Upper lobe of right lung (tissue), 1 donor: Measurements from ENCODE around the gene DCP2. TPM values are rescaled to one million over a fixed set of nuclear protein-coding genes. Genes with fewer than 3 reads are reported as not detected.
"Not testable (repeated sequence)": the region's sequence is repeated elsewhere in the genome, so short reads cannot be mapped to it uniquely, and the experiment has no call there.

Source experiments
- ATAC-seq: fragments of 200-7000 bp; cut with Tn5 transposase; one replicate; pipeline ENCODE4 v1.9.1; 2020; ENCODE audit warnings: mild to moderate bottlenecking, moderate library complexity
- DNase-seq: peaks from one replicate; pipeline ENCODE4 v3.0.0-alpha.2; 2020
- H3K27ac ChIP-seq: fragments of 200-600 bp; one replicate; pipeline ENCODE4 v1.8.0; 2022
- H3K27me3 ChIP-seq: fragments of 200-600 bp; one replicate; pipeline ENCODE4 v1.8.0; 2022; ENCODE audit warnings: mild to moderate bottlenecking
- H3K36me3 ChIP-seq: fragments of 200-600 bp; one replicate; pipeline ENCODE4 v1.8.0; 2022
- H3K4me1 ChIP-seq: fragments of 200-600 bp; one replicate; pipeline ENCODE4 v1.8.0; 2022
- H3K4me3 ChIP-seq: fragments of 200-600 bp; one replicate; pipeline ENCODE4 v1.8.0; 2022; ENCODE audit warnings: mild to moderate bottlenecking
- H3K9me3 ChIP-seq: fragments of 200-600 bp; one replicate; pipeline ENCODE4 v1.8.0; 2022
- intact Hi-C: fragments of 100-400 bp; cut with DNase I; formaldehyde crosslinking; loops from one replicate; pipeline ENCODE4 v1.11.0; 2022
- total RNA-seq: library from RNA; stranded (reverse); fragmentation: NEBNext Ultra II Directional; extraction: Animal tissue kit (Norgen Biotek cat#: 25700); gene quantifications from one replicate; pipeline ENCODE4 v1.2.1, GENCODE V29; 2021
- TF ChIP-seq, protein P1 (sequence below): fragments of 200-600 bp; IDR thresholded peaks from one replicate; pipeline ENCODE4 v1.8.0; 2022; ENCODE audit warnings: antibody characterized with exemption
- donor health status: DM: no; HTN: yes; CAD: no; lungs with severe emphysema.

DCP2 gene
- total RNA-seq, 1 donor from 2014 or later, result 51.1 TPM

DNA sequence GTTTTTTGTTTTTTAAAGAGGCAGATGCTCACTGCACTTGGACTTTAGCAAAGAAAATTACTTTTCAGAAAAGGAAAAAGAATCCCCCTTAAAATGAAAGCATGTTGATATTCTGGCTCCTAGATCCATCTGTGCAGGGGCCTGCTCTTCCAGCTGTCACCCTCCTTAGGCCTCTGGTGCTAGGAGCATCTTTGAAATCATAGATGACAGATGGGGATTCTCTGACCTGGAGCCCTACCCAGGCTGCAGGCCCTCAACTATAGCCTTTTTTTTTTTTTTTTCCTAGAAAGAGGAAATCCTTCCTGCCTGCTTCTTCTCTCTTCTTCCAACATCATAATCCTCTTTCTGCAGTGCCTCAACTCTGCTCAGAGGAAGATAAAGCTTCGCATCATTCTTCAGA lies 16.3 kb upstream of the DCP2 start:
- Histone ChIP-seq H3K9me3 (no peaks in the 10 kb centered on the region), H3K36me3 (no peaks in the 10 kb centered on the region), H3K27ac (no peak overlapping the region), H3K4me3 (no peak overlapping the region), H3K27me3 (no peaks in the 10 kb centered on the region), H3K4me1 (peaks cover 31% of the 10 kb centered on the region)
- TF ChIP-seq, protein P1, sequence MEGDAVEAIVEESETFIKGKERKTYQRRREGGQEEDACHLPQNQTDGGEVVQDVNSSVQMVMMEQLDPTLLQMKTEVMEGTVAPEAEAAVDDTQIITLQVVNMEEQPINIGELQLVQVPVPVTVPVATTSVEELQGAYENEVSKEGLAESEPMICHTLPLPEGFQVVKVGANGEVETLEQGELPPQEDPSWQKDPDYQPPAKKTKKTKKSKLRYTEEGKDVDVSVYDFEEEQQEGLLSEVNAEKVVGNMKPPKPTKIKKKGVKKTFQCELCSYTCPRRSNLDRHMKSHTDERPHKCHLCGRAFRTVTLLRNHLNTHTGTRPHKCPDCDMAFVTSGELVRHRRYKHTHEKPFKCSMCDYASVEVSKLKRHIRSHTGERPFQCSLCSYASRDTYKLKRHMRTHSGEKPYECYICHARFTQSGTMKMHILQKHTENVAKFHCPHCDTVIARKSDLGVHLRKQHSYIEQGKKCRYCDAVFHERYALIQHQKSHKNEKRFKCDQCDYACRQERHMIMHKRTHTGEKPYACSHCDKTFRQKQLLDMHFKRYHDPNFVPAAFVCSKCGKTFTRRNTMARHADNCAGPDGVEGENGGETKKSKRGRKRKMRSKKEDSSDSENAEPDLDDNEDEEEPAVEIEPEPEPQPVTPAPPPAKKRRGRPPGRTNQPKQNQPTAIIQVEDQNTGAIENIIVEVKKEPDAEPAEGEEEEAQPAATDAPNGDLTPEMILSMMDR, result no peak
- ATAC-seq (no peak), DNase-seq (no peak)
- intact Hi-C loops, result no loop called here

DNA sequence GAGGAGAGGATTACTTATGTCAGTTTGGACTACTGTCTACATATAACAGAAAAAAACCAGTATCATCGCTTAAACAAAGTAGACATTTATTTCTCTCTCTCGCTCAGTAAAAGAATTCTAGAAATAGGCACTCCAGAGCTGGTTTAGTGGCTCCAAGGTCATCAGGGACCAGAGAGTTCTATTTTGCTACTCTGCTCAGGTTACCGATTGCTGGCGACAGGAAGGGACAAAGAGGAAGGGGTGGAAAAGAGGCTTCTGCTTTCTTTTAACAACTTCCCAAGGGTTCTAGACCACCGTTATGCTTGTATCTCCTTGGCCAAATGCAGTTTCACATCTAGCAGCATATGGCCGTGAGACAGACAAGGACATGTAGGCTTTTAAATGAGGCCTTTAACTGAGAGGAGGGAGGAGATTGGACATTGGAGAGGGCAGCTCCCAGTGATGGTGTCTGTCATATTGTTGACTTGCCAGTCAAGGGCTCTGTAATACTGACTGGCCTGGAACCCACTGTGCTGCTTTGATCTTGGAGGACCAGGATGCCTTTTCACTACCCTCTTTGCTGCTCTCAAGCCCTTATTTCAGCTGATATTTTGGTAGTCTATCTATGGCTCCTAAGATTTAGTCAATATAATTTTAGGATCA lies 15.6 kb upstream of the DCP2 start:
- Histone ChIP-seq H3K4me3 (no peak overlapping the region), H3K27me3 (no peaks in the 10 kb centered on the region), H3K27ac (no peak overlapping the region), H3K9me3 (no peaks in the 10 kb centered on the region), H3K36me3 (no peaks in the 10 kb centered on the region), H3K4me1 (peaks cover 31% of the 10 kb centered on the region)
- TF ChIP-seq, protein P1, result no peak
- intact Hi-C loops, result no loop called here
- DNase-seq (no peak), ATAC-seq (no peak)

DNA sequence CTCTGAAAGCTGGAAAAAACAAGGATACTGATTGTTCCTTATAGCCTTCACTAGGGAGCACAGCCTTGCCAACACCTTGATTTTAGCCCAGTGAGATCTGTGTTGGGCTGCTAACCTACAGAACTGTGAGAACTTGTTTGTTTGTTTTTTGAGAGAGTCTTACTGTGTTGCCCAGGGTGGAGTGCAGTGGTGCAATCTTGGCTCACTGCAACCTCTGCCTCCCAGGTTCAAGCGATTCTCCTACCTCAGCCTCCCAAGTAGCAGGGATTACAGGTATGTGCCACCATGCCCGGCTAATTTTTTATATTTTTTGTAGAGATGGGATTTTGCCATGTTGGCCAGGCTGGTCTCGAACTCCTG lies 13.2 kb upstream of the DCP2 start:
- H3K27me3 ChIP-seq, H3K4me3 ChIP-seq, ATAC-seq, H3K27ac ChIP-seq, H3K9me3 ChIP-seq, intact Hi-C loops, H3K36me3 ChIP-seq, DNase-seq: not testable (repeated sequence)
- peaks cover 13% of the 10 kb centered on the region for H3K4me1 ChIP-seq

DNA sequence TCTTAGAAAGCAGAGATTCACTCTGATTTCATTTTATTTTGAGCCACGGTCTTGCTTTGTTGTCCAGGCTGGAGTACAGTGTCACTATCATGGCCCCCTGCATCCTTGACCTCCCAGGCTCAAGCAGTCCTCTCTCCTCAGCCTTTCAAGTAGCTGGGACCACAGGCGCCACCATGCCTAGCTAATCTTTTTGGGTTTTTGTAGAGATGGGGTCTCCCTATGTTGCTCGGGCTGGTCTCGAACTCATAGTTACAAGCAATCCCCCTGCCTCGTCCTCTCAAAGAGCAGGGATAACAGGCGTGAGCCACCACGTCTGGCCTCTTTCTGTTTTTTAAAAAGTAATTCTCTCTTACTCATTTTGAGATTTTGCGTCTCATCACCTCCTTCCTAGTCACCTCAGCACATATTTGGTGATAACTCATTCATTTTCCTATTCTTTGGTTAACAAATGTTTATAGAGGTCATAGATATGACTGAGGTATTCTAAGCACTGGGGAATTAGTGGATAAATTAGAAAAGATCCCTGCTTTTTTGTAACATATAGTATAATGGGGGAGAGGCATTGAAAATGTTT lies 10.8 kb upstream of the DCP2 start:
- DNase-seq (no peak), ATAC-seq (no peak)
- Histone ChIP-seq H3K4me3 (no peak overlapping the region), H3K27me3 (no peaks in the 10 kb centered on the region), H3K27ac (no peak overlapping the region), H3K4me1 (no peaks in the 10 kb centered on the region), H3K36me3 (no peaks in the 10 kb centered on the region), H3K9me3 (no peaks in the 10 kb centered on the region)
- intact Hi-C loops, result no loop called here
- TF ChIP-seq, protein P1, result no peak

DNA sequence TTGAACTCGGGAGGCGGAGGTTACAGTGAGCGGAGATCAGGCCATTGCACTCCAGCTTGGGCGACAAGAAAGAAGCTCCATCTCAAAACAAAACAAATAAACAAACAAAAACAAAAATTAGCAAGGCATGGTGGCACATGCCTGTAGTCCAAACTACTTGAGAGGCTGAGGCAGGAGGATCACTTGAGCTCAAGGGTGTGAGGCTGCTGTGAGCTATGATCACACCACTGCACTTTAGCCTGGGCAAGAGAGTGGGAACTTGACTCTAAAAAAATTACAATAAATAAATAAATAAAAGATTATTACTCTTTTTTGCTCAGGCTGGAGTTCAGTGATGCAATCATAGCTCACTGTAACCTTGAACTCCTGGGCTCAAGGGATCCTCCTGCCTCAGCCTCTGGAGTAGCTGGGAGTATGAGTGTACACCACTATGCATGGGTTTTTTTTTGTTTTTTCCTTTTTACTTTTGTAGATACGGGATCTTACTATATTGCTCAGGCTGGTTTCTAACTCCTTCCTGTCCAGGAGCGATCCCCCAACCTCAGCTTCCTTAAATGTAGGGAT lies 9.0 kb upstream of the DCP2 start:
- DNase-seq, result no peak
- Histone ChIP-seq H3K4me1 (no peaks in the 10 kb centered on the region), H3K4me3 (no peak overlapping the region), H3K27ac (no peak overlapping the region), H3K9me3 (no peaks in the 10 kb centered on the region), H3K36me3 (no peaks in the 10 kb centered on the region), H3K27me3 (no peaks in the 10 kb centered on the region)
- intact Hi-C loops, result no loop called here
- no peak for ATAC-seq
- TF ChIP-seq, protein P1, result no peak

- intact Hi-C loops, result no loop called here
- DNase-seq (no peak), ATAC-seq (peak; percentile 37)
- no peak overlapping the region for H3K27ac ChIP-seq
- no peaks in the 10 kb centered on the region for H3K27me3 ChIP-seq
- TF ChIP-seq, protein P1, result no peak
- no peaks in the 10 kb centered on the region for H3K4me1 ChIP-seq
- H3K4me3 ChIP-seq, result no peak overlapping the region
- H3K36me3 ChIP-seq, result no peaks in the 10 kb centered on the region
- H3K9me3 ChIP-seq, result no peaks in the 10 kb centered on the region
Measured at GRCh38 chr5:112968411-112969106, 8.0 kb upstream of the DCP2 start.
